ENCODE measurements around the gene RFFL. TPM values are rescaled to one million over a fixed set of nuclear protein-coding genes. Genes with fewer than 3 reads are reported as not detected.
A peak's percentile ranks its signal among the peaks of the same experiment; 100 is the strongest.

The RFFL gene
- total and polyA plus RNA-seq, 7 donors, result 7.0 to 39.5 (median 23.6) TPM

- no peaks in the 10 kb centered on the region for H3K9me3 ChIP-seq
- no peak for ATAC-seq
- H3K27me3 ChIP-seq (ENCODE audit: insufficient read depth in 3 of 3, low read length in 2 of 3), result no peaks in the 10 kb centered on the region
- H3K27ac ChIP-seq, result no peak overlapping the region
- peaks cover 0 to 84% of the 10 kb centered on the region in 2 donors for H3K36me3 ChIP-seq (ENCODE audit: insufficient read depth in 1 of 2, low read depth in 1 of 2)
- H3K4me3 ChIP-seq, result no peak overlapping the region
- DNase-seq, result no peak
- peaks cover 8% of the 10 kb centered on the region for H3K4me1 ChIP-seq
- WGBS, 3 donors, result 59 to 71% (median 69%) methylated on average over 3 of the region's 3 CpGs
- intact Hi-C loops (cut with DNase I), result no loop called here
- no peak for TF ChIP-seq CTCF (IDR thresholded peaks at IDR 0.05)
Measured at GRCh38 chr17:35010093-35010492, 53.4 kb downstream of the RFFL start.

DNA sequence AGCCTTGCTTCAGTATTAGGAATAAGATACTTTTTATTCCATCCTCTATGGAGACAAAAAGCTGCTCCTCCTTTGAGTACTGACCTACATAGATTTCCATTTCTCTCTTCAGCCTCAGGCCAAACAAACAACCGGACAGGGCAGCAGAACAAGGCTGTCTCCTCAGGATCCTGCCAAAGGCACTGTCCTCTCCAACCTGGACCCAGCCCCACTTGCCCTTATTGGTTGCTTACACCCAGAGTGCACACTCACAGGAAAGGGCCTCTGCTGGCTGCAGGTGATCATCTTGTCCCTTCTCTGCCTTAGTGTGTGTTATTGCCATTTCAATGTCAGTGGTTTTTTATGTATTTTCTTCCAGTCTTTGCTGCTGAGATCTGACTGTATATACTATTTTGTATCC lies 56.5 kb downstream of the RFFL start:
- Histone ChIP-seq H3K36me3 (ENCODE audit: insufficient read depth in 1 of 2, low read depth in 1 of 2) (peaks cover 0 to 89% of the 10 kb centered on the region in 2 donors), H3K27me3 (ENCODE audit: insufficient read depth in 3 of 3, low read length in 2 of 3) (no peaks in the 10 kb centered on the region), H3K27ac (no peak overlapping the region), H3K9me3 (no peaks in the 10 kb centered on the region), H3K4me3 (no peak overlapping the region), H3K4me1 (no peaks in the 10 kb centered on the region)
- ATAC-seq, result no peak
- no peak for TF ChIP-seq CTCF (IDR thresholded peaks at IDR 0.05)
- DNase-seq, result no peak
- WGBS, 3 donors, result 17 to 80% (median 31%) methylated on average over 1 of the region's 1 CpG
- intact Hi-C loops (cut with DNase I), result no loop called here

DNA sequence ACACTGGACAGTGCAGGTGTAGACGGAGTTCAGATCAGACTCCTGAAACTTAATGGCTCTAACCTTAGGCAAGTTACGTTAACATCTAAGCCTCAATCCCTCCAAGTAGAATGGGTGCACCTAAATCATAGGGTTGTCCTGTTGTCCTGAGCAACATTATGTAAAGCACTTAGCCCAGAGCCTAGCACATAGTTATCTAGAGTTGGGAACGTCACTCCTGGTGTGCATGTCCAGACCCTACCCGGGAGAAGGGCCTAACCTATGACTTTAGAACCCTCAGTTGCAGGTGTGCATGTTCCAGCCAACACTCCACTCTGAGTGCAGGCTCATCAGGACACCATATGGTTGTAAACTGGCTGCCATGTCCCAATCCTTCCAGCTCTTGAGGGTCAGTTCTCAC lies 57.2 kb downstream of the RFFL start:
- DNase-seq (no peak), ATAC-seq (peak in 1 of 4 donors; percentile 11)
- no peak for TF ChIP-seq CTCF (IDR thresholded peaks at IDR 0.05)
- intact Hi-C loops (cut with DNase I), result no loop called here
- peaks cover 4 to 89% of the 10 kb centered on the region in 2 donors for H3K36me3 ChIP-seq (ENCODE audit: insufficient read depth in 1 of 2, low read depth in 1 of 2)
- no peaks in the 10 kb centered on the region for H3K4me1 ChIP-seq
- H3K27me3 ChIP-seq (ENCODE audit: insufficient read depth in 3 of 3, low read length in 2 of 3), result no peaks in the 10 kb centered on the region
- H3K9me3 ChIP-seq, result no peaks in the 10 kb centered on the region
- H3K4me3 ChIP-seq, result no peak overlapping the region
- 86 to 90% (median 88%) methylated on average over 4 of the region's 4 CpGs for WGBS, 3 donors
- H3K27ac ChIP-seq, result no peak overlapping the region

DNA sequence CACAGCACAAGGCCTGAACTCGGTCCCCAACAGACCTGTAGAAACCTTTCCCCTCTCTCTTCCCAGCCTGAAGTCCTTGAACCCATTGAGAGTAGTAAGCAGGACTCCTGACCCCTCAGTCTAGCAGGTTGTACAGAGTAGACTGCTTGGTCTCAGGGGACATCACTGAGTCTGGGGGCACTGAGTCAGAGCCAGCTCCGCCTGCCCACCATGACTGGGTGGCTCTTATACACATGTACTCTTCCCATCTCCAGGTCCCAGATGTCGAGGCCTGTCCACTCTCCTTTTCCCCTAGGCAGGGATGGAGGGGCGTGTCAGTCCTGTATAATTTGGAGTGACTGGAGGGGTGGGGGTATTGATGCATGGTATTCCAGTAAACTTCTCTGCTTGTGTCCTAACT lies 59.7 kb downstream of the RFFL start:
- no peak for DNase-seq
- Histone ChIP-seq H3K27me3 (ENCODE audit: insufficient read depth in 3 of 3, low read length in 2 of 3) (no peaks in the 10 kb centered on the region), H3K4me1 (no peaks in the 10 kb centered on the region), H3K9me3 (no peaks in the 10 kb centered on the region), H3K27ac (no peak overlapping the region), H3K4me3 (no peak overlapping the region), H3K36me3 (ENCODE audit: insufficient read depth in 1 of 2, low read depth in 1 of 2) (peaks cover 5 to 88% of the 10 kb centered on the region in 2 donors)
- peak in 1 of 4 donors; percentile 7 for ATAC-seq
- WGBS, 3 donors, result 86 to 89% (median 87%) methylated on average over 4 of the region's 4 CpGs
- no peak for TF ChIP-seq CTCF (IDR thresholded peaks at IDR 0.05)
- intact Hi-C loops (cut with DNase I), result loop anchor here in 1 of 2 donors (5.0 kb wide), 1 partner anchor 114 kb away; the partner anchor contains the start of gene RAD51D

Measured in psoas muscle (tissue), 8 donors.